HG02981 (cell line): ENCODE measurements around the gene UNC5B.
"Not testable (repeated sequence)": the region's sequence is repeated elsewhere in the genome, so short reads cannot be mapped to it uniquely, and the experiment has no call there.

Experiments
- ATAC-seq: cut with Tn5 transposase; IDR thresholded peaks from one replicate; pipeline ENCODE4 v1.9.1; 2021; ENCODE audit warnings: mild to moderate bottlenecking, moderate library complexity; ENCODE audit not compliant: unreplicated experiment

Gene UNC5B

DNA sequence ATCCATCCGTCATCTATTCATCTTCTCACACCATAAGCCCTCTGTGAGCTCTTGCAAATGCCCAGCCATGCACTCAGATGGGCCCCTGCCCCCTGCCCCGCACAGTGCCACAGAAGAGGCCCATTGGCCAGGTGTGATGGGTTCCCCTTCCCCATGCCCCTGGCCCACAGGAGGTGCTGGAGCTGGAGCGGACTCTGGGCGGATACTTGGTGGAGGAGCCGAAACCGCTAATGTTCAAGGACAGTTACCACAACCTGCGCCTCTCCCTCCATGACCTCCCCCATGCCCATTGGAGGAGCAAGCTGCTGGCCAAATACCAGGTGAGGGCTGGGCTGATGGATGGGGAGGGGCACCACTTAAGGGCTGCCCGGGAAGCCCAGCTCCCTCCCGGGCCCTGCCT is 83.3 kb downstream of the UNC5B start:
- ATAC-seq = no peak

DNA sequence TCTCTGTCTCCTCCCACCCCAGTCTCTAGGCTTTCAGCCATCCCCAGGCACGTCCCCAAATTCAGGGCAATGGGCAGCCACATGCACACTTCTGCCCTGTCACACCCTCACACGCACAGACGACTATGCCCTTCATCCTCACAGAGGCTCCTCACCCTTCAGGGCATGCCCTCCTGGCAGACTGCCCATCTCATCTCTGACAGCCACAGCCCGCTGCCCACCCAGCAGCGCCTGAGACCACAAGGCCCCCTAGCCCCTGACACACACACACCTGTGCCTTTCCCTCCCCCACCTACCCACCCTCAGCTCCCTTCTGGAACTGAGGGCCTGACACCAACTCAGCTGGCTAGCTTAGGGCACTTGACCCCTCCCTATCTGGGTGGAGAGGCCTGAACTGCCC is 83.7 kb downstream of the UNC5B start:
- ATAC-seq = no peak

DNA sequence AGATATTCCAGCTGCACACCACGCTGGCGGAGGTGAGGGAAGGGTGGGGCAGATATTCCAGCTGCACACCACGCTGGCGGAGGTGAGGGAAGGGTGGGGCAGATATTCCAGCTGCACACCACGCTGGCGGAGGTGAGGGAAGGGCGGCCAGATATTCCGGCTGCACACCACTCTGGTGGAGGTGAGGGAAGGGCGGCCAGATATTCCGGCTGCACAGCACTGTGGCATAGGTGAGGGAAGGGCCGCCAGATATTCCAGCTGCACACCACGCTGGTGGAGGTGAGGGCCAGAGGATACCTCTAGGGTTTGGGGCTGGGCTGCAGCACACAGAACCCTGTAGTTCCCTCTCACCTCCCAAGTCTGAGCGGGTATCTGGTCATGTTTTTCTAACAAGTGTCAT is 84.4 kb downstream of the UNC5B start:
- not testable (repeated sequence) for ATAC-seq

DNA sequence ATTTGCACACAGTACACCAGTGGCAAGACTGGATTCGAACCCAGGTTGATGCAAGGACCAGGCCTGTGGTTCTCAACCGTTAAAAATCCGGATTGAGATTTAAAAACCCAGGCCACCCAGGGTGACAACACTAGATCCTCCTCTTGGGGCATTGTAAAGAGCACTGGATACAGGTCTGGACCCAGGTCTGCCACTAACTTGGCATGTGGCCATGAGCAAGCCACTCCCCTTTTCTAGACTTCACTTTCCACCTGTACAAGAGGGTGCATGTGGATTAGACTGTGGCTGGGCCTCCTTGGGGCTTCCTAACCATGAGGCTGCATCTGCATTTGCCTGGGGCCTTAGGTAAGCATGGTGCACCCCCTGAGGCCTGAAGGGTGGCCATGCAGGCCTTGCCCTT is 85.0 kb downstream of the UNC5B start:
- no peak for ATAC-seq

DNA sequence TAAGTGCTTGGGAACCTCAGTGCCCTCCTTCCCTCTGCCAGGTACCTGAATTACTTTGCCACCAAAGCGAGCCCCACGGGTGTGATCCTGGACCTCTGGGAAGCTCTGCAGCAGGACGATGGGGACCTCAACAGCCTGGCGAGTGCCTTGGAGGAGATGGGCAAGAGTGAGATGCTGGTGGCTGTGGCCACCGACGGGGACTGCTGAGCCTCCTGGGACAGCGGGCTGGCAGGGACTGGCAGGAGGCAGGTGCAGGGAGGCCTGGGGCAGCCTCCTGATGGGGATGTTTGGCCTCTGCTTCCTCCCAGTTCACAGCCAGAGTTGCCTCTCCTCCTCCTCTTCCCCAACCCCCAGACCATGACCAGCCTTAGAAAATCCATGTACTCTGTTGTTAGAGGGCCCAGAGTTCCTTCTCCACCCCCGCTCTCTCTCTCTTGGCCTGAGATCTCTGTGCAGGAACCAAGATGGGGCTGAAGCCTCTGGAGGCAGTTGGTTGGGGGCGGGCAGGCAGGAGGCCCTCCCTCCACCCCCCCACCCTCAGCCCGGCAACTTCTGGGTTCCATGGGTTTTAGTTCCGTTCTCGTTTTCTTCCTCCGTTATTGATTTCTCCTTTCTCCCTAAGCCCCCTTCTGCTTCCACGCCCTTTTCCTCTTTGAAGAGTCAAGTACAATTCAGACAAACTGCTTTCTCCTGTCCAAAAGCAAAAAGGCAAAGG is 86.9 kb downstream of the UNC5B start:
- ATAC-seq = no peak

DNA sequence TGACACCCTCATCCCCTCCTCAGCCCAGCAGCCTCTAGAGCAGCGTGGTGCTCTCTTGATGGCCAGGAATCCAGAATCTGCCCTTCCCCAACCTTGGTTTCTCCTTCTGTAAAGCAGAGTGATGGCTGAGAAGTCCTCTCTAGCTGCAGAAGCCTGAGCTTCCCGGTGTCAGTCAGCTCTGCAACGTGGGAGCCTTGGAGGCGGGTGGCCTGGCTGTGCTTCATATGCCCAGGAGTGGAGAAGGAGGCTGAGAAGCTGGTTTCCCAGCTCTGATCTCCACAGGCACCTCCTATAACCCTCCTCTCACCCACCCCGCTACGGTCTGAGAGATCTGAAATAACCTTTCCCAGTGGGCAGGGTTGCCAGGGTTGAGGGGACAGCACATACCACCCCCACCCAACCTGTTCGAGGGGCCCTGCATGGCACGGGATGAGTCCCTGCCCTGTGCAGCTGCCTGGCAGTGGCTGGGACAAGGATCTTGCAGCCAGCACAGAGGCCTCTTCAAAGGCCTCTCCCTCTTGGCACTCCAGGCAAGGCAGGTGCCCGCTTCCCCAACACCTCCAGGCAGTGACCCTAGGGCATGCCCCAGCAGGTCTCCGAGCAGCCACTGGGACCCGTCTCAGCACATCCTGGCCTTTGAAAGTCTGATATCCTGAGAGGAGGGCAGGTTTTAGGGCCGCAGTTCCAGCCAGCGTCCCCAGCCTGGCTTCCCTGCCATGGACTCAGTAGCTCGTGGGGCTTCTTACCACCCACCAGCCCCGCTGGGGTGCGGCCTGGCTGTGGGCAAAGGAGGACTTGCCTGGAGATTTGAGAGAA is 88.4 kb downstream of the UNC5B start:
- ATAC-seq = no peak

DNA sequence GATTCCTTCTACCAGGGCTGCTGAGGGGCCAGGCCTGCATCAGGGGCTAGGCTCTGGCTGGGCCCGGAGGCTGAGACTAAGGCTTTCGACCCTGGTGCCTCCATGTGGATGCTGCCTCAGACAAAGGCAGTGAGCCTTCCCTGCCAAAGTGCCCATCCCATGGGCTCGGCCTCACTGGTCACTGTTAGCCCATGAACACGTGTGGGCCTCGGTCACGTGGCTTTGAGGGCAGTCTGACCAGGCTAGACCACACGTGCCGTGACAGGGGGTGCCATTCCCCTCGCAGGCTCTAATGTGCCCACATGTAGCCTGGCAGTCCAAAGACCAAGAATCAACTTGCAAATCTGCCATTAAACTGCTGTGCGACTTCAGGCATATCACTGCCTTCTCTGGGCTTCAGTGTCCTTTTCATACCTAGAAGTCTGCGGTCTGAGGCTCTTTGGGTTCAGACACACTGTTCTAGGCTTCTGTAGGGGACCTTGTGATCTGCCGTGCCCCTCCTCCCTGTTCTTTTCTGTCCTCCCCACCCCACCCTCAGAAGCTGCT is 89.1 kb downstream of the UNC5B start:
- ATAC-seq = no peak

DNA sequence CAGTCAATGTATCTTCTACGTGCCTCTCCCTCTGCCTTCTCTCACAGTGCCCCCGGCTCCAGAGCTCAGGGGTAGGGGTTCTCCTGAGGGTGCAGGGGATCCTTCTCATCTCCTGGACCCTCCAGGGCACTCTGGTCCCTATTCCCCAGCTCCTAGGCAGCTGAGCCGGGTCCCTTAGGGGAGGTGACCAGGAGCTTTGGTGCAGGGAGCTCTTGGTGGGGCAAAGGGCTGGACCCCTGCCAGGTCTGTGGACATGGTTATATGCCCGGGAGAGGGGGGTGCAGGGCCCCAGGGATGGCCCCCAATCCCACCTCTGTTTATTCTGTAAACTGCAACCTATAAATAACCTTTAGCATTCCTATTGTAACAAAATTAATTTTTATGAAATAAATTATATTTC is 90.1 kb downstream of the UNC5B start:
- ATAC-seq = no peak

DNA sequence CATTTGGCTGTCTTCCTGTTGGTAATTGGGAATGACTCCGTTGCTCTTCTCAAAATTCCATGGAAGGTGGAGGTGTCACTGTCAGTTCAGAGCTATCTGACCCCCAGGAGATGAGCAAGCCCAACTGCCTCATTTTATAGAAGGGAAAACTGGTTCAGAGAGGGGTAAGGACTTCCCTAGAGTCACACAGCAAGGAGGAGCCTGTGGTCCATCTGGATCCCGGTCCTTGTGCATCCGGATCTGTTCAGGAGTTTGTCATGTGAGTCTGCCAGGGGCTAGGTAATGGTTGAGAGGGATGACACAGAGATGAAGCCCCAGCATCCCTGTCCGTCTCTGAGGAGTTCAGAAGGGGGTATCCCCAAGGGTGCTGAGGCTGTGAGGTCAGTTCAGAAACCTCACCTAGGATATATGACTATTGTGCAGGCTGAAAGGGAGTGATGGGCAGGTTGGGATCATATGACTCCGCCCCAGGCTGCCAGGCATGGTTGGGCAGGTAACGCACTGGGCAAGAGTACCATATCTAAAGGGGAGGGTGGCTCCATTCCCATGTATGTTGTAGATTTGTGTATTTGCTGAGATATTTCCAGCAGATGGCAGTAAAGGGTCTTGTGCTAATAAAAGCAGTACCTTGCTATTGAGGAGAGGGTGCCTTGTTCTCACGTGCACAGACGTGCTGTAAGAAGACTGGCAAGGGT is 90.7 kb downstream of the UNC5B start:
- no peak for ATAC-seq

DNA sequence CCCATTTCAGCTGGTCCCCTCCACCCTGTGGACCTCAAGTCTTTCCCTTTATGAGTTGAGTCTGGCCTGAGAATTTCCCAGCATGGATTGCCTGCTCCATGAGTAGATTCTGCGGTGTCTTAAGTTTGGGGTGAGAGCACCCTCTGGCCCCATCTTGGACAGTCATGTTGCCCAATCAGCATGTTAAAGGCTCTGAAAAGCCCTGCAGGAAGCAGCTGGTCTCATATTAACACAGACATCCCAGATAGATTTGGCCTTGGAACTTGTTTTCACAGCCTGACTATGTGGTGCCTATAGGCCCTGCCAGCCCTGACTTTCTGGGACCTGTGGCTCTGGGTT is 91.2 kb downstream of the UNC5B start:
- no peak for ATAC-seq

DNA sequence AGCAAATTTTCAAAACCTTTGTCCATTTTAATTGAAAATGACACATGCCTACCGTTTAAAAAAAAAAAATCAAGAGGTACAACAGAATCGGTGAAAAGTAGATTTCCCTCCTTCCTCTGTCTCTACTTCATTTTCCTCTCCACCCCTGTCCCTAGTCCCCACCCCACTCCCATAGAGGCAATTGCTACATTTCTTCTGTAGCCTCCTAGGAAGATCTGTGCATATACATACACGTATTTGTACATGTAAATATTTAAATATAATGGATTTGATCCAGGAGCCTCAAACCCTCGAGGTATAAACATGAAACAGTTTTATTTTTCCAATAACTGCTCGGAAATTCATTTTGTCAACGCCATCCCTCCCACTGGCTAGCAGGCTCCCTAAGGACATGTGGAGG is 92.5 kb downstream of the UNC5B start:
- ATAC-seq = no peak

DNA sequence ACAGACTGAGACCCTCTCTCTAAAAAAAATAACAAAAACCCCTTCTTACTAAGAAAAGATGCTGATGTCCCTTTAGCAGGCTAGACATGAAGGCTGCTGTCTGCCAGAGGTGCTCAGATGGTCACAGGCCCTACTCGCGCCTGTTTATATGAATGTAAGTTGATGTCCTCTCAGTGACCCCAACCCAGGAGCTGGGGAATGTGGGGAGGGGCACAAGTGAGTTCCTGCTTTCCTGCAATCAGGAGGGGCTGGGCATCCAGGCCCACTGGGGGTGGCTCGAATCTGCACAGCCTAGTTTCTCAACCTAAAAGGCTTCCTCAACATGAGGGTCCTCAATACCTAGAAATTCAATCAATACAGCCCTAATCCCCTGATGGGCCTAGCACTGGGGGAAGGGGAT is 94.6 kb downstream of the UNC5B start:
- ATAC-seq = no peak

DNA sequence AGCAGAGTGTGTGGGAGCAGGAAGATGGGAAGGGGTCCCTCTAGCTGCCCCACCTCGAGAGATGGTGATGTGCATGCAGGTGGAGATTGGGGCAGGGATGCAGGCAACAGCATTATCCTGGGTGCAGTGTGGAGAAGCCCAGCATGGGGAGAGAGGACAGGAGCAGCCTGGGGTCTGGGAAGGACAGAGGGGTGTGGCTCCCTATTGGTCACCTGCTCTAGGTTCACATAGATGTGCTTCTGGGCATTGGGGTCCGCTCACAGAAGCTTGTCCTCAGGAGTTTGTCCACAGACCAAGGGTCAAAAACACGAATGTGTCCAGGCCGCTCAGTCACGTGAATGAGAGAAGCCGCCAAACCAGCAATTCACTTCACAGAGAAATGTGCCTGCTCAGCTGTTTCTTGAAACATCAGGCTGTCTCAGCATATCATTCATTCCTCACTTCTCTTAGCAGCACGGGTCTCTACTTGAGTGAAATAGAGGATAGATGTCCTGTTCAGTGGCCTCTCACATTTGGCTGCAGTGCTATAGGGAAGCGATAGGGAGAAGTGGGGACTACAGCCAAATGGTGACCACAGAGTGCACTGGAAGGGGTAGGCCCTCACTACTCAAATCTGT is 95.2 kb downstream of the UNC5B start:
- no peak for ATAC-seq

DNA sequence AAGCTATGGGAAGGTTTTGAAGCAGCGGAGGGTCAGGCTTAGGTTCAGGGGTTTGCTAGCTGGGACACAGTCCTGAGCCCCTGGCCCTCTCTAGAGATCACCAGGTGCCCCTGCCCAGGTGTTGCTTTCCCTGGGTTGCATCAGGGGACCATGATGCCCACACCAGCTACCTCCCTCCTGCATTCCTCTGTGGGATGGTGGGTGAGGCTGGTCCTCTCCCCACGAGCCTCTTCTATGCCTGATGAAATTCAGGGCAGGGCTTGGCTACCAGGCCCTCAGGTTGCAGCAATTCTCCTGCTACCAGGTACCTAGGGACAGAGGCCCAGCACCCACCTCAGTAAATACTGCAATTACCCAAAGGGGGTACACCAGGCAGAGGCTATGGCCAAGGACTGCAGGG is 95.9 kb downstream of the UNC5B start:
- ATAC-seq = no peak

DNA sequence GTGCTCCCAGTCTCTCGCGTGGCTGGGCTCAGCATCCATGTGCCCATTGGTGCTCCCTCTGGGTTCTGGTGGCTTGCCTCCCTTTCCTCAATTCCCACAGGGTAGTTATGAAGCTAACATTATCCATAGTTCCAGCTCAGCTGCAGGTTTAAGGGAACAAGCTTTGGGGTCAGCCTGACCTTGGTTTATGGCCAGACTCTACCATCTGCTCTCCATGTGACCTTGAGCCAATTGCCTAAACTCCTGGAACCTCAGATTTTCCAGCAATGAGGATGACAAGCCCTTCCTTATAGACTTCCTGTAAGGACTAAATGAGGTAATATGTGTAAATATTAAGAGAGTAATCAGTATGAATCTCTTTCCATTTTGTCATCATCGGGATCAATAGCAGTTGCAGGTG is 96.6 kb downstream of the UNC5B start:
- ATAC-seq = no peak

DNA sequence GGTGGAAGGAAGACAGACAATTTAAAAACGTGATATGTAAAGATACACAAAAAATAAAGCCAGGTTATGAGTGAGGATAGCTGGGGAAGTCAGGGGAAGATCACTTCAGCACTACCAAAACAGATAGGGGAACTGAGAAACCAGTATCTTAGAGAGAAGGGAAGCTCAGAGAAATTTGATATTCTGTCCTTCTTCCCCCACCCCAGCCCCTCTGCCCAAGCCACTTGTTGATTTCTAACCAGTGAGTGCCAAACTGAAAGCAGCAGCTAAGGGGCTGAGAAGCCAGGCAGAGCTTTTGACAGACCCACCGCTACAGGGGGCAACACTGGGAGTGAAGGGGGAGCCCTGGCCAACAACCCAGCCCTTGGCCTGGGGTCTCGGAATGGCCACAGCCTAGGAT is 97.5 kb downstream of the UNC5B start:
- ATAC-seq = no peak

DNA sequence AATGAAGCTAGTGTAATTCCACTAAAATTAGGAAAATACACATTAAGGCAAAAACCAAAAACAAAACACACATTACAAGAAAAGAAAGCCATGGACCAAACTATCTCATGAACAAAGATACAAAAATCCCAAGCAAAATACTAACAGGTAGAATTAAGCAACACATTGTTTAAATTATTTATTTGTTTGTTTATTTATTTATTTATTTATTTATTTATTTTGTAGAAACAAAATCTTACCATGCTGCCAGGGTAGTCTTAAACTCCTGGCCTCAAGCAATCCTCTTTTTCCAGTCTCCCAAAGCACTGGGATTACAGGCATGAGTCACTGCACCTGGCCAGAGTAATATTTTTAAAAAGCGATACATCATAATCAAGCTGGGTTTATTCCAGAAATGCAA is 99.8 kb downstream of the UNC5B start:
- ATAC-seq = no peak

DNA sequence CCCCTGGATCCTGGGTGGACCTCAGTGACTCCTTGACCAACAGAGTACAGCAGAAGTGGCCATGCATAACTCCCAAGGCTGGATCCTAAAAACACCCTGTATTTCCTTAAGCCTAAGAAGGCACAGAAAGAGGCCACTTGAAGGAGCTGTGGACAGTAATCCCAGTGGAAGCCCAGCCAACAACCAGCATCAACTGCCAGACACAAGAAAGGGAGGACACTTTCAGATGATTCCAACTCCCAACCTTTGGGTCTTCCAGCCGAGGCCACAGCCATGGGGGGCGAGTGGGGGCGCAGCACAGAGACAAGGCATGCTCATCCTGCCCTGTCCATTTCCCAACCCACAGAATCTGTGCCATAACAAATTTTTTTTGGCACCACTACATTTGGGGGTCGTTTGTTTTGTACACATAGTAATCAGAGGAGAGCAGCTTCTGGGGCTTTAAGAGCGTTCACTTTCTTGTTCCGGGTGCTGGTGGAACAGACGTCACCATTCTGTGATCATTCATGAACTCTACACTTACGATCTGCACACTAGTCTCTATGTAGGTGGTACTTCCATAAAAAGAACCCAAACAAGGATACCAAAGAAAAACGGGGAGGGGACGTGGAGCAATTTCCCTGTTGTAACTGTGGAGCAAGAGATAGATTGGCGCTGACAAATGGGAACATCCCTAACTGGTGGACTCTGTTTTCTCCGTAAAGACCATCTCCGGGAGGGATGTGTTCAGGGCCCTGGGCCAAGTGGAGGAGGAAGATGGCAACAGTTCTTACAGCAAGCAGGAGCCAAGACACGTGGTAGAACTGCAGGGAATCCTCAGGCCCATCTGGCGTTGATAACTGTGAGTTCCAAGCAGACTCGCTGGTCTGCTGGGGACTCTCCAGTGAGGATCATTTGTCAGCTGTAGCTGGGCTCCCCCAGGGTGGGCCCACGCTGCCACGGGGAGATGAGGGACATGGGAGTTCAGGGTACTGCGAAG is 100.7 kb downstream of the UNC5B start:
- no peak for ATAC-seq

DNA sequence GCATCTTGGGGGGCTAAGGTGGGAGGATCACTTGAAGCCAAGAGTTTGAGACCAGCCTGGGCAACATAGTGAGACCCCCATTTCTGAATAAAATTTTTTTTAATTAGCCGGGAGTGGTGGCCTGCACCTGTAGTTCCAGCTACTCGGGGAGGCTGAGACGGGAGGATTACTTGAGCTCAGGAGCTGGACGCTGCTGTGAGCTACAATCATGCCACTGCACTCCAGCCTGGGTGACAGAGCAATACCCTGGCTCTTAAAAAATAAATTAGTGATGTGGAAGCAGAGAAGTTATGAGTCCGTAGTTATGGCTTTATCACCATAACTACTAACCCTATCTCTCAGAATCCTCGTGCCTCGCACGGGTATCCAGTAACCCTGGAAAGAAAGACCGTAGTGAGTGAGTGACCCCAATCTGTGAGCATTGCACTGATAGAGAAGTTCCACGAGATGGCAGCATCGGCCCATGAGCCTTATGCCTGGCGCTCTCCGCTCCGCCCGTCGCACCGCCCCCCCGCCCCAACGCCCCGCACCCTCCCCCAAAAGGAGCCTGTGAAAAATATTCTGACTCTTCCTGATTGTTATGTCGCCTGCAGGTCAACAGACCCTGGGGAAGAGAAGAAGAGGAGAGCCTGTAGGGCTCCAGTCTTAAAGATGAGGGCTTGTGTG is 101.8 kb downstream of the UNC5B start:
- ATAC-seq = no peak
